GM12878 (cell line): ENCODE results near the gene ENAH. TPM values are rescaled to one million over a fixed set of nuclear protein-coding genes. Genes with fewer than 3 reads are reported as not detected.

ENCODE experiments used
- ATAC-seq: fragments of 200-7000 bp; cut with Tn5 transposase; 3 replicates; pipeline ENCODE4 v1.9.1; 2020; ENCODE audit warnings: mild to moderate bottlenecking, moderate library complexity
- BruUV-seq: library from RNA; stranded (reverse); fragments of 400-500 nt; replicated peaks from 2 replicates; lab custom pipeline; 2021; lab: Mats Ljungman, UMichigan
- CTCF ChIA-PET: fragments of 300-600 bp; sonication (Branson Sonifier 250); formaldehyde crosslinking; extraction: SDS; loops from one replicate; lab custom pipeline; 2021; ENCODE audit warnings: inconsistent platforms; lab: Yijun Ruan, JAX
- POLR2A ChIA-PET: fragments of 350-600 bp; formaldehyde crosslinking; extraction: SDS; loops from one replicate; lab custom pipeline; 2021; ENCODE audit warnings: inconsistent platforms; lab: Charles Lee
- RAD21 ChIA-PET: fragments of 300-600 bp; sonication (Branson Sonifier 250); formaldehyde crosslinking; loops from one replicate; lab custom pipeline; 2023; ENCODE audit warnings: antibody characterized with exemption; ENCODE audit not compliant: unreplicated experiment; lab: Charles Lee
- SMC1A ChIA-PET: fragments of 300-600 bp; sonication (Branson Sonifier 250); formaldehyde crosslinking; loops from one replicate; lab custom pipeline; 2023; ENCODE audit not compliant: unreplicated experiment, uncharacterized antibody; lab: Charles Lee
- DNase-seq: peaks from one replicate; pipeline ENCODE4 v3.0.0-alpha.2; 2011; ENCODE audit warnings: low read depth, low spot score
- FAIRE-seq: peaks from 3 replicates; lab custom pipeline; 2011; peaks lifted over from hg19 to GRCh38; lab: Jason Lieb, UNC
- H2AFZ ChIP-seq: 2 replicates; pipeline ENCODE4 v1.6.0; 2011; ENCODE audit warnings: low read depth, low read length, control low read depth; ENCODE audit not compliant: control insufficient read depth
- H3K27ac ChIP-seq: 2 replicates; pipeline ENCODE4 v1.5.1; 2011; ENCODE audit warnings: control low read depth; ENCODE audit not compliant: control insufficient read depth, insufficient read depth
- H3K27me3 ChIP-seq, 2 experiments: replicated peaks in 1 of 2; 2 replicates each; pipeline versions ENCODE4 v1.6.0 to v1.6.1; 2011; ENCODE audit warnings: low read length in 1 of 2; ENCODE audit not compliant: control insufficient read depth in 2 of 2, insufficient read depth in 2 of 2
- H3K36me3 ChIP-seq, 2 experiments: 2 replicates each; pipeline ENCODE4 v1.5.1; 2011; ENCODE audit warnings: low read length in 1 of 2; ENCODE audit not compliant: control insufficient read depth in 2 of 2, insufficient read depth in 2 of 2
- H3K4me1 ChIP-seq: 2 replicates; pipeline ENCODE4 v1.6.1; 2011; ENCODE audit warnings: mild to moderate bottlenecking, low read length, moderate library complexity, mixed read lengths; ENCODE audit not compliant: control insufficient read depth, insufficient read depth
- H3K4me2 ChIP-seq: 2 replicates; pipeline ENCODE4 v1.6.0; 2011; ENCODE audit warnings: control low read depth; ENCODE audit not compliant: control insufficient read depth, insufficient read depth
- H3K4me3 ChIP-seq: fragments of 200-600 bp; sonication (generic); 2 replicates; pipeline ENCODE4 v1.5.1; 2016
- H3K79me2 ChIP-seq: 2 replicates; pipeline ENCODE4 v1.6.0; 2011; ENCODE audit warnings: low read length; ENCODE audit not compliant: control insufficient read depth, insufficient read depth
- H3K9ac ChIP-seq: 2 replicates; pipeline ENCODE4 v1.8.0; 2011; ENCODE audit warnings: low read length, control low read depth, mixed read lengths; ENCODE audit not compliant: control insufficient read depth, insufficient read depth
- H3K9me3 ChIP-seq: replicated peaks from 3 replicates; pipeline ENCODE4 v1.5.1; 2011; ENCODE audit warnings: mild to moderate bottlenecking, low read length; ENCODE audit not compliant: control insufficient read depth, insufficient read depth
- H4K20me1 ChIP-seq: 2 replicates; pipeline ENCODE4 v1.6.0; 2011; ENCODE audit not compliant: control insufficient read depth, insufficient read depth
- CBFB ChIP-seq: IDR thresholded peaks from 2 replicates; pipeline ENCODE4 v1.6.1; 2016; ENCODE audit warnings: antibody characterized with exemption, low read depth
- FOXM1 ChIP-seq: IDR thresholded peaks from 2 replicates; pipeline ENCODE4 v1.6.1; 2012; ENCODE audit warnings: low read depth, mild to moderate bottlenecking, inconsistent platforms, low read length, moderate library complexity
- JUNB ChIP-seq: IDR thresholded peaks from 2 replicates; pipeline ENCODE4 v1.6.1; 2016; ENCODE audit warnings: antibody characterized with exemption, mild to moderate bottlenecking
- JUND ChIP-seq: IDR thresholded peaks from 2 replicates; pipeline ENCODE4 v1.6.1; 2012; ENCODE audit warnings: low read depth, mild to moderate bottlenecking, low read length, improper control_type of control experiment, moderate library complexity
- KDM1A ChIP-seq: fragments of 200-600 bp; sonication (generic); IDR thresholded peaks from 2 replicates; pipeline ENCODE4 v1.6.1; 2016; ENCODE audit warnings: borderline replicate concordance
- MYC ChIP-seq: IDR thresholded peaks from 2 replicates; pipeline ENCODE4 v1.6.1; 2011; ENCODE audit warnings: mild to moderate bottlenecking, low read length, moderate library complexity, inconsistent platforms; ENCODE audit not compliant: insufficient read depth, insufficient replicate concordance, insufficient read length, severe bottlenecking
- NFYB ChIP-seq: IDR thresholded peaks from 2 replicates; pipeline ENCODE4 v1.6.1; 2011; ENCODE audit warnings: low read depth, mild to moderate bottlenecking, low read length, improper control_type of control experiment, moderate library complexity; ENCODE audit not compliant: insufficient read depth
- PAX5 ChIP-seq: IDR thresholded peaks from 2 replicates; pipeline ENCODE4 v1.6.1; 2011; ENCODE audit warnings: low read depth, low read length, borderline replicate concordance
- RELA ChIP-seq: fragments of 450-650 bp; IDR thresholded peaks from 2 replicates; pipeline ENCODE4 v1.8.0; 2014; ENCODE audit warnings: borderline replicate concordance; ENCODE audit not compliant: partially characterized antibody
- STAT3 ChIP-seq: IDR thresholded peaks from 2 replicates; pipeline ENCODE4 v1.6.1; 2011; ENCODE audit warnings: low read depth, low read length, improper control_type of control experiment
- WGBS: methylation state at CpG from one replicate; pipeline ENCODE4 v1.1.6; 2016; ENCODE audit warnings: low lambda C conversion rate; ENCODE audit not compliant: insufficient replicate concordance, insufficient coverage; ENCODE audit errors: missing lambda C conversion rate; 5-methylcytosine and 5-hydroxymethylcytosine counted together
- in situ Hi-C: fragments of 300-500 bp; cut with MboI; formaldehyde crosslinking; loops from 9 replicates; pipeline ENCODE4 v1.14.3; 2018; ENCODE audit warnings: mixed read lengths
- intact Hi-C: fragments of 100-400 bp; cut with micrococcal nuclease; formaldehyde crosslinking; loops from one replicate; pipeline ENCODE4 v1.14.2; 2022; ENCODE audit not compliant: unreplicated experiment
- polyA plus RNA-seq, 11 experiments: library from polyadenylated mRNA; depleted of rRNA in 4 of 11; unstranded in 6 of 11; stranded (reverse) in 5 of 11; fragments of >200 nt; fragmentation: Nextera tagmentation in 4 of 11; fragmentation: Illumina TruSeq in 1 of 11; extraction: Ambion mirVana in 4 of 11; extraction: Trizol in 1 of 11; gene quantifications; 1 replicate in 1 of 11; 2 replicates in 10 of 11; pipeline versions ENCODE4 v1.2.1 to v1.2.3, GENCODE V29; 2011 to 2016; ENCODE audit warnings: inconsistent platforms in 2 of 11, missing spikeins in 2 of 11, low read depth in 1 of 11
- total RNA-seq, 4 experiments: library from RNA; depleted of rRNA in 3 of 4; stranded (reverse); fragments of >200 nt in 3 of 4; fragmentation: Illumina TruSeq in 1 of 4; extraction: Trizol in 1 of 4; gene quantifications; 2 replicates each; pipeline versions ENCODE4 v1.2.1 to v1.2.3, GENCODE V29; 2013 to 2021
- TF ChIP-seq, protein P1 (sequence below): IDR thresholded peaks from 2 replicates; pipeline ENCODE4 v1.6.1; 2011; ENCODE audit warnings: borderline replicate concordance, low read depth, mild to moderate bottlenecking, moderate library complexity, mixed read lengths, low read length; ENCODE audit not compliant: insufficient read depth; ENCODE audit errors: extremely low read length
- TF ChIP-seq, protein P2 (sequence below): fragments of 150-350 bp; IDR thresholded peaks from 2 replicates; pipeline ENCODE4 v1.6.1; 2014; ENCODE audit warnings: mild to moderate bottlenecking, low read depth, low read length

The ENAH gene
- total and polyA plus RNA-seq, 10 of the 15 experiments (the other 5 are each of a cell fraction or from before 2014, with no cell fraction given): under 0.01 to 0.62 (median 0.06) TPM; not detected in 5

DNA sequence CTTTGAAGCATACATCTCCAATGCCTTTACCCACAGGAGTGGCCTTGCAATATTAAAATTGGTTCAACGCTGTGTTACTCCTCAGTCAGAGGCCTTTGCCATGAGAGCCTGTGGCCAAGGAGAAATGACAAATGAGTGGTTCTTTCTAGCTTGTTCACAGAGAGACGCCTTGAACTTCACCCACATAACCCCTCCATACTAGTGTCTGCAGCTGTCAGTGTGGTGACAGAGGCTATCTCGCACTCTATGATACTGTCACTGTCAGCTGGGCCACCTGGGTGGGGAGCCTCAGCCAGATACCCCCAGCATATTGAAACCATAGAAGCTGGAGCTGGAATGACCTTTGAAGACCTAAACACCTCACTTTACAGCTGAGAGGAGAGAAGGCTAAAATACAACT is 167.7 kb downstream of the ENAH start:
- DNase-seq (no peak), FAIRE-seq (no peak), ATAC-seq (no peak)
- ChIA-PET CTCF (interaction anchor here (0.6 kb wide), 1 partner anchor 19 kb away, joined by 3 read pairs; no protein-coding TSS in a partner anchor), RAD21 (interaction anchor here (2.0 kb wide), 1 partner anchor 8 kb away, joined by 6 read pairs; no protein-coding TSS in a partner anchor), POLR2A (no interaction called here), SMC1A (interaction anchor here (1.5 to 1.6 kb wide), 2 partner anchors 8 to 506 kb away, joined by 3 to 4 read pairs; no protein-coding TSS in a partner anchor)
- no peak overlapping the region for H2AFZ ChIP-seq
- BruUV-seq: no TSS peak
- H3K79me2 ChIP-seq: no peaks in the 10 kb centered on the region
- 0 out of 4 replicates have a peak, but pooled peaks cover 0 to 2% of the 10 kb centered on the region in 2 experiments for H3K27me3 ChIP-seq
- H3K9ac ChIP-seq: no peak overlapping the region
- H3K9me3 ChIP-seq: no peaks in the 10 kb centered on the region
- no peaks in the 10 kb centered on the region for H4K20me1 ChIP-seq
- H3K4me1 ChIP-seq: peaks cover 10% of the 10 kb centered on the region
- in situ Hi-C loops: no loop called here
- no peak for TF ChIP-seq STAT3
- no peak for TF ChIP-seq FOXM1
- TF ChIP-seq NFYB: no peak
- no peak for TF ChIP-seq RELA
- TF ChIP-seq, protein P1, sequence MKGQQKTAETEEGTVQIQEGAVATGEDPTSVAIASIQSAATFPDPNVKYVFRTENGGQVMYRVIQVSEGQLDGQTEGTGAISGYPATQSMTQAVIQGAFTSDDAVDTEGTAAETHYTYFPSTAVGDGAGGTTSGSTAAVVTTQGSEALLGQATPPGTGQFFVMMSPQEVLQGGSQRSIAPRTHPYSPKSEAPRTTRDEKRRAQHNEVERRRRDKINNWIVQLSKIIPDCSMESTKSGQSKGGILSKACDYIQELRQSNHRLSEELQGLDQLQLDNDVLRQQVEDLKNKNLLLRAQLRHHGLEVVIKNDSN: no peak
- no peak for TF ChIP-seq JUNB
- TF ChIP-seq, protein P2, sequence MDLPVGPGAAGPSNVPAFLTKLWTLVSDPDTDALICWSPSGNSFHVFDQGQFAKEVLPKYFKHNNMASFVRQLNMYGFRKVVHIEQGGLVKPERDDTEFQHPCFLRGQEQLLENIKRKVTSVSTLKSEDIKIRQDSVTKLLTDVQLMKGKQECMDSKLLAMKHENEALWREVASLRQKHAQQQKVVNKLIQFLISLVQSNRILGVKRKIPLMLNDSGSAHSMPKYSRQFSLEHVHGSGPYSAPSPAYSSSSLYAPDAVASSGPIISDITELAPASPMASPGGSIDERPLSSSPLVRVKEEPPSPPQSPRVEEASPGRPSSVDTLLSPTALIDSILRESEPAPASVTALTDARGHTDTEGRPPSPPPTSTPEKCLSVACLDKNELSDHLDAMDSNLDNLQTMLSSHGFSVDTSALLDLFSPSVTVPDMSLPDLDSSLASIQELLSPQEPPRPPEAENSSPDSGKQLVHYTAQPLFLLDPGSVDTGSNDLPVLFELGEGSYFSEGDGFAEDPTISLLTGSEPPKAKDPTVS: no peak
- TF ChIP-seq MYC: no peak
- TF ChIP-seq KDM1A: no peak
- TF ChIP-seq JUND: no peak
- no peak for TF ChIP-seq CBFB
- no peak for TF ChIP-seq PAX5
- no peak overlapping the region for H3K4me2 ChIP-seq
- no peak overlapping the region for H3K27ac ChIP-seq
- no peak overlapping the region for H3K4me3 ChIP-seq
- intact Hi-C loops: no loop called here
- WGBS: 48% methylated on average over 3 of the region's 3 CpGs
- no peaks in the 10 kb centered on the region for H3K36me3 ChIP-seq
